Measurements from ENCODE around the gene TMPRSS9. TPM values are rescaled to one million over a fixed set of nuclear protein-coding genes. Genes with fewer than 3 reads are reported as not detected.

Gene TMPRSS9
- total RNA-seq, 3 donors from 2014 or later: not detected

- no peaks in the 10 kb centered on the region for H3K27me3 Mint-ChIP-seq (ENCODE audit: low read depth)
- H3K4me3 Mint-ChIP-seq: no peak overlapping the region
- peaks cover 45% of the 10 kb centered on the region for H3K4me1 Mint-ChIP-seq (ENCODE audit: low read depth)
- peaks cover 9% of the 10 kb centered on the region for H3K36me3 Mint-ChIP-seq (ENCODE audit: insufficient read depth)
- DNase-seq: no peak
- no peaks in the 10 kb centered on the region for H3K9me3 Mint-ChIP-seq
- ATAC-seq: no peak
These were observed 26.3 kb upstream of the TMPRSS9 start for GRCh38 chr19:2333807-2334211.

GRCh38 chr19:2334426-2334825 lies 25.6 kb upstream of the TMPRSS9 start:
- DNase-seq (no peak), ATAC-seq (no peak)
- no peaks in the 10 kb centered on the region for H3K9me3 Mint-ChIP-seq
- no peaks in the 10 kb centered on the region for H3K27me3 Mint-ChIP-seq (ENCODE audit: low read depth)
- H3K4me3 Mint-ChIP-seq: no peak overlapping the region
- H3K36me3 Mint-ChIP-seq (ENCODE audit: insufficient read depth): peaks cover 9% of the 10 kb centered on the region
- H3K4me1 Mint-ChIP-seq (ENCODE audit: low read depth): peaks cover 41% of the 10 kb centered on the region

- H3K4me1 Mint-ChIP-seq (ENCODE audit: low read depth): peaks cover 35% of the 10 kb centered on the region
- DNase-seq (no peak), ATAC-seq (no peak)
- H3K27me3 Mint-ChIP-seq (ENCODE audit: low read depth): no peaks in the 10 kb centered on the region
- peaks cover 9% of the 10 kb centered on the region for H3K36me3 Mint-ChIP-seq (ENCODE audit: insufficient read depth)
- no peaks in the 10 kb centered on the region for H3K9me3 Mint-ChIP-seq
- no peak overlapping the region for H3K4me3 Mint-ChIP-seq
These were observed 24.8 kb upstream of the TMPRSS9 start for GRCh38 chr19:2334986-2335846.

- H3K4me3 Mint-ChIP-seq: no peak overlapping the region
- no peaks in the 10 kb centered on the region for H3K9me3 Mint-ChIP-seq
- peaks cover 30% of the 10 kb centered on the region for H3K4me1 Mint-ChIP-seq (ENCODE audit: low read depth)
- peaks cover 9% of the 10 kb centered on the region for H3K36me3 Mint-ChIP-seq (ENCODE audit: insufficient read depth)
- no peaks in the 10 kb centered on the region for H3K27me3 Mint-ChIP-seq (ENCODE audit: low read depth)
- DNase-seq: no peak
- ATAC-seq: no peak
These were observed 24.2 kb upstream of the TMPRSS9 start for GRCh38 chr19:2335848-2336247.

GRCh38 chr19:2336528-2337328 lies 23.3 kb upstream of the TMPRSS9 start:
- Mint-ChIP-seq H3K4me3 (no peak overlapping the region), H3K36me3 (ENCODE audit: insufficient read depth) (peaks cover 9% of the 10 kb centered on the region), H3K4me1 (ENCODE audit: low read depth) (peaks cover 21% of the 10 kb centered on the region), H3K27me3 (ENCODE audit: low read depth) (no peaks in the 10 kb centered on the region), H3K9me3 (no peaks in the 10 kb centered on the region)
- DNase-seq: no peak
- ATAC-seq: no peak

GRCh38 chr19:2337329-2337707 lies 22.7 kb upstream of the TMPRSS9 start:
- peak in 1 of 2 donors; percentile 35 for ATAC-seq
- H3K4me3 Mint-ChIP-seq: no peak overlapping the region

GRCh38 chr19:2338055-2338615 lies 21.9 kb upstream of the TMPRSS9 start:
- H3K36me3 Mint-ChIP-seq (ENCODE audit: insufficient read depth): peaks cover 9% of the 10 kb centered on the region
- no peaks in the 10 kb centered on the region for H3K27me3 Mint-ChIP-seq (ENCODE audit: low read depth)
- H3K4me3 Mint-ChIP-seq: no peak overlapping the region
- H3K9me3 Mint-ChIP-seq: no peaks in the 10 kb centered on the region
- no peak for ATAC-seq
- H3K4me1 Mint-ChIP-seq (ENCODE audit: low read depth): peaks cover 12% of the 10 kb centered on the region
- no peak for DNase-seq

More at GRCh38 chr19:2337329-2337707, 22.7 kb upstream of the TMPRSS9 start:
- DNase-seq: no peak
- H3K4me1 Mint-ChIP-seq (ENCODE audit: low read depth): peaks cover 15% of the 10 kb centered on the region
- no peaks in the 10 kb centered on the region for H3K27me3 Mint-ChIP-seq (ENCODE audit: low read depth)
- H3K9me3 Mint-ChIP-seq: no peaks in the 10 kb centered on the region
- H3K36me3 Mint-ChIP-seq (ENCODE audit: insufficient read depth): peaks cover 9% of the 10 kb centered on the region

GRCh38 chr19:2338751-2339643 lies 21.1 kb upstream of the TMPRSS9 start:
- ATAC-seq (no peak), DNase-seq (no peak)
- H3K4me3 Mint-ChIP-seq: no peak overlapping the region
- H3K9me3 Mint-ChIP-seq: no peaks in the 10 kb centered on the region
- peaks cover 9% of the 10 kb centered on the region for H3K4me1 Mint-ChIP-seq (ENCODE audit: low read depth)
- no peaks in the 10 kb centered on the region for H3K27me3 Mint-ChIP-seq (ENCODE audit: low read depth)
- peaks cover 9% of the 10 kb centered on the region for H3K36me3 Mint-ChIP-seq (ENCODE audit: insufficient read depth)

GRCh38 chr19:2339644-2340310 lies 20.3 kb upstream of the TMPRSS9 start:
- H3K36me3 Mint-ChIP-seq (ENCODE audit: insufficient read depth): peaks cover 9% of the 10 kb centered on the region
- H3K4me1 Mint-ChIP-seq (ENCODE audit: low read depth): peaks cover 9% of the 10 kb centered on the region
- no peak for ATAC-seq
- no peak overlapping the region for H3K4me3 Mint-ChIP-seq
- no peaks in the 10 kb centered on the region for H3K27me3 Mint-ChIP-seq (ENCODE audit: low read depth)
- H3K9me3 Mint-ChIP-seq: no peaks in the 10 kb centered on the region
- no peak for DNase-seq

- Mint-ChIP-seq H3K9me3 (no peaks in the 10 kb centered on the region), H3K27me3 (ENCODE audit: low read depth) (no peaks in the 10 kb centered on the region), H3K4me1 (ENCODE audit: low read depth) (peaks cover 8% of the 10 kb centered on the region), H3K4me3 (no peak overlapping the region), H3K36me3 (ENCODE audit: insufficient read depth) (peaks cover 8% of the 10 kb centered on the region)
- ATAC-seq (no peak), DNase-seq (no peak)
These were observed 19.4 kb upstream of the TMPRSS9 start for GRCh38 chr19:2340496-2341243.

GRCh38 chr19:2341244-2341751 lies 18.8 kb upstream of the TMPRSS9 start:
- H3K4me1 Mint-ChIP-seq (ENCODE audit: low read depth): peaks cover 2% of the 10 kb centered on the region
- no peaks in the 10 kb centered on the region for H3K27me3 Mint-ChIP-seq (ENCODE audit: low read depth)
- H3K9me3 Mint-ChIP-seq: no peaks in the 10 kb centered on the region
- no peak overlapping the region for H3K4me3 Mint-ChIP-seq
- no peak for ATAC-seq
- no peak for DNase-seq
- H3K36me3 Mint-ChIP-seq (ENCODE audit: insufficient read depth): peaks cover 2% of the 10 kb centered on the region

GRCh38 chr19:2341982-2342381 lies 18.1 kb upstream of the TMPRSS9 start:
- peaks cover 2% of the 10 kb centered on the region for H3K36me3 Mint-ChIP-seq (ENCODE audit: insufficient read depth)
- no peaks in the 10 kb centered on the region for H3K27me3 Mint-ChIP-seq (ENCODE audit: low read depth)
- no peaks in the 10 kb centered on the region for H3K4me1 Mint-ChIP-seq (ENCODE audit: low read depth)
- no peak for DNase-seq
- ATAC-seq: no peak
- H3K9me3 Mint-ChIP-seq: no peaks in the 10 kb centered on the region
- H3K4me3 Mint-ChIP-seq: no peak overlapping the region

Measured in activated T-cell treated with anti-CD3 and anti-CD28 coated beads, Interleukin-2, amount 50 U/mL, for 4 hours (primary cell).